Esophagus squamous epithelium (tissue), 5 donors: ENCODE data around the gene ALG1. TPM values are rescaled to one million over a fixed set of nuclear protein-coding genes. Genes with fewer than 3 reads are reported as not detected.

ENCODE experiments used
- DNase-seq: peaks from one replicate; lab custom pipeline; 2025; lab: John Stamatoyannopoulos, UW
- H3K27ac ChIP-seq, 4 donors: fragments of 200-600 bp; sonication (generic); one replicate each; pipeline ENCODE4 v1.5.1; 2016 to 2019; ENCODE audit warnings: mild to moderate bottlenecking in 1 of 4
- H3K27me3 ChIP-seq, 4 donors: fragments of 200-600 bp; sonication (generic); 1 replicate in 3 of 4; 2 replicates in 1 of 4; pipeline versions ENCODE4 v1.5.1 to v1.6.0; 2017 to 2021; ENCODE audit warnings: antibody characterized with exemption in 1 of 4
- H3K36me3 ChIP-seq, 3 donors: fragments of 200-600 bp; sonication (generic); one replicate each; pipeline ENCODE4 v1.5.1; 2016 to 2019
- H3K4me1 ChIP-seq, 3 donors: fragments of 200-600 bp; sonication (generic); one replicate each; pipeline ENCODE4 v1.5.1; 2017 to 2019
- H3K4me3 ChIP-seq, 4 donors: fragments of 200-600 bp; sonication (generic); 1 replicate in 3 of 4; 2 replicates in 1 of 4; pipeline ENCODE4 v1.5.1; 2016 to 2019; ENCODE audit warnings: mild to moderate bottlenecking in 2 of 4, moderate library complexity in 1 of 4
- H3K9me3 ChIP-seq, 3 donors: fragments of 200-600 bp; sonication (generic); one replicate each; pipeline ENCODE4 v1.5.1; 2016 to 2019
- CTCF ChIP-seq, 6 experiments: fragments of 450-650 bp in 4 of 6; fragments of 200-600 bp in 2 of 6; sonication (generic) in 2 of 6; IDR thresholded peaks; one replicate each; pipeline ENCODE4 v1.5.1; 2016 to 2019; ENCODE audit warnings: antibody characterized with exemption in 6 of 6, mild to moderate bottlenecking in 4 of 6, moderate library complexity in 4 of 6
- POLR2A ChIP-seq, 4 donors: fragments of 450-650 bp; IDR thresholded peaks; one replicate each; pipeline ENCODE4 v1.6.1; 2017; ENCODE audit warnings: antibody characterized with exemption in 4 of 4, mild to moderate bottlenecking in 4 of 4, moderate library complexity in 3 of 4
- WGBS, 2 donors: methylation state at CpG; one replicate each; pipeline ENCODE4 v1.1.5; 2018; 5-methylcytosine and 5-hydroxymethylcytosine counted together
- intact Hi-C: fragments of 100-400 bp; cut with DNase I; formaldehyde crosslinking; loops from one replicate; pipeline ENCODE4 v1.15.0; 2022
- total RNA-seq, 4 donors: library from RNA; depleted of rRNA; stranded (reverse); fragments of >200 nt; gene quantifications; one replicate each; pipeline ENCODE4 v1.1.0, GENCODE V29; 2016
- donor health status: DM: yes; HTN: yes; CAD: no.

Gene ALG1
- total RNA-seq, 4 donors from 2014 or later: 14.9 to 18.7 (median 16.5) TPM

DNA sequence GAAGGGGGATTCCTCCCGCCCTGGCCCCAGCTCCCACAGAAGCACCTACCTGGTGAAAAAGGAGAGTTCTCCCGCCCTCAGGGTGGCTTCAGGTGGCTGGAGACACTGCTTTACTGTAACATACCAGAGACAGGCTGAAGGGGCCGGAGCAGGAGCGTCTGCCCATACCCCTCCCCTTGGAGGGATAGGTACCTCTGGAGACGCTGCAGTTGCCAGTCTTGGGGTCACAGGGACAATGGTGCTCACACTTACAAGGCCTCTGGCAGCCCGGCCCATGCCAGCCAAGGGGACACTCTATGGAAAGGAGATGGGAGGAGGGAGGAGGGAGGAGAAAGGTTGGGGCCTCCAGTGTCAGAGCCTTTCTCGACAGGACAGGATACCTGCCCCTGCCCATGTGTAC lies 44.6 kb upstream of the ALG1 start:
- intact Hi-C loops: no loop called here
- Histone ChIP-seq H3K4me3 (no peak overlapping the region), H3K27ac (no peak overlapping the region), H3K27me3 (no peaks in the 10 kb centered on the region), H3K36me3 (peaks cover 0 to 53% (median 0%) of the 10 kb centered on the region in 3 donors), H3K9me3 (no peaks in the 10 kb centered on the region), H3K4me1 (peaks cover 0 to 3% (median 0%) of the 10 kb centered on the region in 3 donors)
- TF ChIP-seq CTCF (IDR thresholded peaks at IDR 0.05) (no peak), POLR2A (IDR thresholded peaks at IDR 0.05) (no peak)
- DNase-seq: no peak
- 71 to 90% methylated on average over 4 to 5 of the region's 7 CpGs for WGBS, 2 donors

GRCh38 chr16:5027575-5028235 lies 43.9 kb upstream of the ALG1 start:
- no peaks in the 10 kb centered on the region for H3K9me3 ChIP-seq
- TF ChIP-seq CTCF (IDR thresholded peaks at IDR 0.05) (no peak), POLR2A (IDR thresholded peaks at IDR 0.05) (no peak)
- peaks cover 0 to 9% (median 2%) of the 10 kb centered on the region in 3 donors for H3K4me1 ChIP-seq
- peaks cover 0 to 53% (median 0%) of the 10 kb centered on the region in 3 donors for H3K36me3 ChIP-seq
- 91 to 94% methylated on average over 8 to 16 of the region's 32 CpGs for WGBS, 2 donors
- DNase-seq: no peak
- H3K27me3 ChIP-seq: no peaks in the 10 kb centered on the region
- intact Hi-C loops: no loop called here
- no peak overlapping the region for H3K27ac ChIP-seq
- no peak overlapping the region for H3K4me3 ChIP-seq

- Histone ChIP-seq H3K27me3 (no peaks in the 10 kb centered on the region), H3K4me1 (peaks cover 0 to 20% (median 6%) of the 10 kb centered on the region in 3 donors), H3K36me3 (peaks cover 0 to 53% (median 0%) of the 10 kb centered on the region in 3 donors), H3K27ac (no peak overlapping the region), H3K9me3 (no peaks in the 10 kb centered on the region), H3K4me3 (no peak overlapping the region)
- intact Hi-C loops: no loop called here
- DNase-seq: no peak
- TF ChIP-seq POLR2A (IDR thresholded peaks at IDR 0.05): no peak
- TF ChIP-seq CTCF (IDR thresholded peaks at IDR 0.05): no peak
- WGBS, 2 donors: 83 to 87% methylated on average over 15 to 18 of the region's 18 CpGs
Observed at GRCh38 chr16:5028950-5029475, 42.6 kb upstream of the ALG1 start.

GRCh38 chr16:5030251-5030870 lies 41.3 kb upstream of the ALG1 start:
- WGBS, 2 donors: 83 to 86% methylated on average over 10 to 12 of the region's 12 CpGs
- Histone ChIP-seq H3K9me3 (no peaks in the 10 kb centered on the region), H3K4me1 (peaks cover 0 to 32% (median 14%) of the 10 kb centered on the region in 3 donors), H3K27me3 (no peaks in the 10 kb centered on the region), H3K36me3 (peaks cover 0 to 48% (median 0%) of the 10 kb centered on the region in 3 donors), H3K27ac (no peak overlapping the region), H3K4me3 (no peak overlapping the region)
- no peak for TF ChIP-seq POLR2A (IDR thresholded peaks at IDR 0.05)
- no peak for TF ChIP-seq CTCF (IDR thresholded peaks at IDR 0.05)
- intact Hi-C loops: no loop called here
- DNase-seq: no peak

GRCh38 chr16:5031601-5032000 lies 40.0 kb upstream of the ALG1 start:
- peaks cover 0 to 45% (median 0%) of the 10 kb centered on the region in 3 donors for H3K36me3 ChIP-seq
- WGBS, 2 donors: 75 to 77% methylated on average over 3 to 7 of the region's 7 CpGs
- no peak for TF ChIP-seq POLR2A (IDR thresholded peaks at IDR 0.05)
- no peak for TF ChIP-seq CTCF (IDR thresholded peaks at IDR 0.05)
- H3K27me3 ChIP-seq: no peaks in the 10 kb centered on the region
- no peaks in the 10 kb centered on the region for H3K9me3 ChIP-seq
- no peak overlapping the region for H3K4me3 ChIP-seq
- H3K4me1 ChIP-seq: peaks cover 0 to 32% (median 14%) of the 10 kb centered on the region in 3 donors
- DNase-seq: no peak
- no peak overlapping the region for H3K27ac ChIP-seq
- intact Hi-C loops: no loop called here
